K562 (cell line): ENCODE data around the gene LCN15. TPM values are rescaled to one million over a fixed set of nuclear protein-coding genes. Genes with fewer than 3 reads are reported as not detected.

Source experiments
- CEBPB ChIP-seq: fragments of 450-650 bp; IDR thresholded peaks from 2 replicates; pipeline ENCODE4 v1.6.1; 2016; ENCODE audit warnings: missing genetic modification characterization, missing compliant biosample characterization
- CHCHD3 ChIP-seq: fragments of 250-450 bp; sonication (Bioruptor Pico); IDR thresholded peaks from 2 replicates; pipeline ENCODE4 v2.1.2; 2022; ENCODE audit warnings: mild to moderate bottlenecking
- DDX20 ChIP-seq: fragments of 450-650 bp; IDR thresholded peaks from 2 replicates; pipeline ENCODE4 v1.6.1; 2016; ENCODE audit warnings: missing genetic modification characterization, low read depth, mild to moderate bottlenecking, missing compliant biosample characterization, moderate library complexity
- FIP1L1 ChIP-seq: fragments of 200-400 bp; formaldehyde crosslinking; IDR thresholded peaks from 2 replicates; pipeline ENCODE4 v1.6.1; 2018; ENCODE audit warnings: mild to moderate bottlenecking, low read depth, low read length; ENCODE audit not compliant: poor library complexity, severe bottlenecking
- HNRNPLL ChIP-seq: fragments of 200-400 bp; formaldehyde crosslinking; IDR thresholded peaks from 2 replicates; pipeline ENCODE4 v1.6.1; 2017; ENCODE audit warnings: low read length, low read depth, mild to moderate bottlenecking; ENCODE audit not compliant: poor library complexity, severe bottlenecking
- ILF3 ChIP-seq: fragments of 450-650 bp; IDR thresholded peaks from 2 replicates; pipeline ENCODE4 v1.6.1; 2018; ENCODE audit warnings: antibody characterized with exemption, mild to moderate bottlenecking, moderate library complexity, borderline replicate concordance
- L3MBTL2 ChIP-seq: fragments of 450-650 bp; IDR thresholded peaks from 2 replicates; pipeline ENCODE4 v1.6.1; 2016; ENCODE audit warnings: mild to moderate bottlenecking, moderate library complexity
- MBD2 ChIP-seq: sonication (generic); IDR thresholded peaks from 2 replicates; pipeline ENCODE4 v1.6.1; 2016; ENCODE audit warnings: low read depth, borderline replicate concordance
- NCOA2 ChIP-seq, 2 experiments: fragments of 450-650 bp; IDR thresholded peaks; 2 replicates each; pipeline ENCODE4 v1.6.1; 2018; ENCODE audit warnings: mild to moderate bottlenecking in 2 of 2, moderate library complexity in 1 of 2; ENCODE audit not compliant: partially characterized antibody in 2 of 2
- OTX1 ChIP-seq: fragments of 450-650 bp; formaldehyde crosslinking; IDR thresholded peaks from 2 replicates; pipeline ENCODE4 v1.4.0; 2022; ENCODE audit warnings: mild to moderate bottlenecking
- PHF21A ChIP-seq: fragments of 450-650 bp; IDR thresholded peaks from 2 replicates; pipeline ENCODE4 v1.6.1; 2017; ENCODE audit warnings: low read depth, borderline replicate concordance
- PML ChIP-seq: IDR thresholded peaks from 2 replicates; pipeline ENCODE4 v1.6.1; 2012; ENCODE audit warnings: low read length, inconsistent platforms
- PURB ChIP-seq: sonication (generic); formaldehyde crosslinking; IDR thresholded peaks from 2 replicates; pipeline ENCODE4 v1.9.0; 2021; ENCODE audit warnings: low read depth, mild to moderate bottlenecking, missing genetic modification reagents
- RBFOX2 ChIP-seq: fragments of 200-400 bp; formaldehyde crosslinking; IDR thresholded peaks from 2 replicates; pipeline ENCODE4 v1.6.1; 2017; ENCODE audit warnings: low read depth, mild to moderate bottlenecking, low read length, moderate library complexity
- TARDBP ChIP-seq: fragments of 450-650 bp; IDR thresholded peaks from 2 replicates; pipeline ENCODE4 v1.6.1; 2016
- TBP ChIP-seq: optimal IDR thresholded peaks from 2 replicates; pipeline ENCODE3; 2011; ENCODE audit warnings: low read depth, low read length, improper control_type of control experiment
- XRCC3 ChIP-seq: fragments of 450-650 bp; IDR thresholded peaks from 2 replicates; pipeline ENCODE4 v1.6.1; 2017; ENCODE audit warnings: mild to moderate bottlenecking, moderate library complexity
- ZFX ChIP-seq: sonication (generic); formaldehyde crosslinking; IDR thresholded peaks from 2 replicates; pipeline ENCODE4 v1.8.0; 2022; ENCODE audit warnings: mild to moderate bottlenecking, missing genetic modification reagents, moderate library complexity
- ZNF57 ChIP-seq: fragments of 450-650 bp; formaldehyde crosslinking; IDR thresholded peaks from 2 replicates; pipeline ENCODE4 v1.4.0; 2020; ENCODE audit warnings: mild to moderate bottlenecking, moderate library complexity
- polyA plus RNA-seq, 8 experiments: library from polyadenylated mRNA; depleted of rRNA in 4 of 8; stranded (reverse) in 5 of 8; unstranded in 3 of 8; fragments of >200 nt; fragmentation: Nextera tagmentation in 2 of 8; fragmentation: Illumina TruSeq in 1 of 8; extraction: Ambion mirVana in 2 of 8; extraction: Trizol in 1 of 8; gene quantifications; 2 replicates each; pipeline versions ENCODE4 v1.2.1 to v1.2.3, GENCODE V29; 2011 to 2014; ENCODE audit warnings: inconsistent platforms in 1 of 8, missing spikeins in 1 of 8
- total RNA-seq, 7 experiments: library from RNA; depleted of rRNA in 6 of 7; stranded (reverse); fragments of >200 nt in 6 of 7; fragmentation: Illumina TruSeq in 2 of 7; extraction: Trizol in 2 of 7; gene quantifications; 2 replicates each; pipeline versions ENCODE4 v1.2.1 to v1.2.3, GENCODE V29; 2011 to 2021; ENCODE audit warnings: low replicate concordance in 1 of 7
- TF ChIP-seq, protein P1 (sequence below): fragments of 450-650 bp; IDR thresholded peaks from 2 replicates; pipeline ENCODE4 v1.6.1; 2018; ENCODE audit warnings: mild to moderate bottlenecking, low read depth; ENCODE audit not compliant: partially characterized antibody
- TF ChIP-seq, protein P2 (sequence below): fragments of 150-350 bp; conservative IDR thresholded peaks from 2 replicates; pipeline ENCODE4 v1.6.1; 2014; ENCODE audit warnings: low read length
- TF ChIP-seq, protein P3 (sequence below): fragments of 250-450 bp; sonication (Bioruptor Pico); IDR thresholded peaks from 2 replicates; pipeline ENCODE4 v1.5.0; 2021
- TF ChIP-seq, protein P4 (sequence below): sonication (generic); formaldehyde crosslinking; IDR thresholded peaks from 2 replicates; pipeline ENCODE4 v1.8.0; 2022; ENCODE audit warnings: missing genetic modification reagents, mild to moderate bottlenecking, borderline replicate concordance
- TF ChIP-seq, protein P5 (sequence below): sonication (generic); formaldehyde crosslinking; IDR thresholded peaks from 2 replicates; pipeline ENCODE4 v1.8.0; 2022; ENCODE audit warnings: mild to moderate bottlenecking, missing genetic modification reagents

LCN15 gene
- total and polyA plus RNA-seq, 9 of the 15 experiments (the other 6 are each of a cell fraction or from before 2014, with no cell fraction given) = 0.66 TPM; not detected in 8

DNA sequence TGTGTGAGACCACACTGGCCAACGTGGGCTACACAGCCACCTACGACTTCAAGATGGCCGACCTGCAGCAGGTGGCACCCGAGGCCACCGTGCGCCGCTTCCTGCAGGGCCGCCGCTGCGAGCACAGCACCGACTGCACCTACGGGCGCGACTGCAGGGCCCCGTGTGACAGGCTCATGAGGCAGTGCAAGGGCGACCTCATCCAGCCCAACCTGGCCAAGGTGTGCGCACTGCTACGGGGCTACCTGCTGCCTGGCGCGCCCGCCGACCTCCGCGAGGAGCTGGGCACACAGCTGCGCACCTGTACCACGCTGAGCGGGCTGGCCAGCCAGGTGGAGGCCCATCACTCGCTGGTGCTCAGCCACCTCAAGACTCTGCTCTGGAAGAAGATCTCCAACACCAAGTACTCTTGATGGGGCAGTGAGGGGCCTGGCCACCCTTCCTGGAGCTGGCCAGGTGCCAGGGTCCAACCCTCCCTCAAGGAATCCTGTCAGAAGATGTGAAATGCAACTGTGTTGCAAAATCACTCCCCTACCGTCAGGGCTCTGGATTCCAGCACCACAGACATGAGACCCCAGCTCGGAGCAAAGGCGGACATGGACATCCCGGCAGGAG lies 40.8 kb downstream of the LCN15 start (continued):
- TF ChIP-seq ZNF57 (CRISPR knock-in tag) (no peak), XRCC3 (no peak), L3MBTL2 (no peak), MBD2 (no peak), PML (no peak; the same call in 1 of the 2 replicates), TARDBP (no peak), HNRNPLL (no peak), PHF21A (no peak), FIP1L1 (peak; percentile 90), CEBPB (tag) (peak; percentile 37; the same call in 1 of the 2 replicates), ILF3 (0 out of 2 replicates have a peak, but pooled peaks have one; percentile 10), ZFX (CRISPR knock-in tag) (no peak), TBP (no peak), NCOA2 (IDR thresholded peaks at IDR 0.05; ENCODE audit: partially characterized antibody in 2 of 2) (no peak), CHCHD3 (CRISPR knock-in tag) (no peak), OTX1 (no peak), RBFOX2 (peak; percentile 61), DDX20 (no peak), PURB (no peak)
- TF ChIP-seq, protein P1, sequence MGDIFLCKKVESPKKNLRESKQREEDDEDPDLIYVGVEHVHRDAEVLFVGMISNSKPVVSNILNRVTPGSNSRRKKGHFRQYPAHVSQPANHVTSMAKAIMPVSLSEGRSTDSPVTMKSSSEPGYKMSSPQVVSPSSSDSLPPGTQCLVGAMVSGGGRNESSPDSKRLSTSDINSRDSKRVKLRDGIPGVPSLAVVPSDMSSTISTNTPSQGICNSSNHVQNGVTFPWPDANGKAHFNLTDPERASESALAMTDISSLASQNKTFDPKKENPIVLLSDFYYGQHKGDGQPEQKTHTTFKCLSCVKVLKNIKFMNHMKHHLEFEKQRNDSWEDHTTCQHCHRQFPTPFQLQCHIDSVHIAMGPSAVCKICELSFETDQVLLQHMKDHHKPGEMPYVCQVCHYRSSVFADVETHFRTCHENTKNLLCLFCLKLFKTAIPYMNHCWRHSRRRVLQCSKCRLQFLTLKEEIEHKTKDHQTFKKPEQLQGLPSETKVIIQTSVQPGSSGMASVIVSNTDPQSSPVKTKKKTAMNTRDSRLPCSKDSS = no peak
- TF ChIP-seq, protein P2, sequence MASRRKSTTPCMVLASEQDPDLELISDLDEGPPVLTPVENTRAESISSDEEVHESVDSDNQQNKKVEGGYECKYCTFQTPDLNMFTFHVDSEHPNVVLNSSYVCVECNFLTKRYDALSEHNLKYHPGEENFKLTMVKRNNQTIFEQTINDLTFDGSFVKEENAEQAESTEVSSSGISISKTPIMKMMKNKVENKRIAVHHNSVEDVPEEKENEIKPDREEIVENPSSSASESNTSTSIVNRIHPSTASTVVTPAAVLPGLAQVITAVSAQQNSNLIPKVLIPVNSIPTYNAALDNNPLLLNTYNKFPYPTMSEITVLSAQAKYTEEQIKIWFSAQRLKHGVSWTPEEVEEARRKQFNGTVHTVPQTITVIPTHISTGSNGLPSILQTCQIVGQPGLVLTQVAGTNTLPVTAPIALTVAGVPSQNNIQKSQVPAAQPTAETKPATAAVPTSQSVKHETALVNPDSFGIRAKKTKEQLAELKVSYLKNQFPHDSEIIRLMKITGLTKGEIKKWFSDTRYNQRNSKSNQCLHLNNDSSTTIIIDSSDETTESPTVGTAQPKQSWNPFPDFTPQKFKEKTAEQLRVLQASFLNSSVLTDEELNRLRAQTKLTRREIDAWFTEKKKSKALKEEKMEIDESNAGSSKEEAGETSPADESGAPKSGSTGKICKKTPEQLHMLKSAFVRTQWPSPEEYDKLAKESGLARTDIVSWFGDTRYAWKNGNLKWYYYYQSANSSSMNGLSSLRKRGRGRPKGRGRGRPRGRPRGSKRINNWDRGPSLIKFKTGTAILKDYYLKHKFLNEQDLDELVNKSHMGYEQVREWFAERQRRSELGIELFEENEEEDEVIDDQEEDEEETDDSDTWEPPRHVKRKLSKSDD = no peak
- TF ChIP-seq, protein P3, sequence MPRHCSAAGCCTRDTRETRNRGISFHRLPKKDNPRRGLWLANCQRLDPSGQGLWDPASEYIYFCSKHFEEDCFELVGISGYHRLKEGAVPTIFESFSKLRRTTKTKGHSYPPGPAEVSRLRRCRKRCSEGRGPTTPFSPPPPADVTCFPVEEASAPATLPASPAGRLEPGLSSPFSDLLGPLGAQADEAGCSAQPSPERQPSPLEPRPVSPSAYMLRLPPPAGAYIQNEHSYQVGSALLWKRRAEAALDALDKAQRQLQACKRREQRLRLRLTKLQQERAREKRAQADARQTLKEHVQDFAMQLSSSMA = no peak
- TF ChIP-seq, protein P4, sequence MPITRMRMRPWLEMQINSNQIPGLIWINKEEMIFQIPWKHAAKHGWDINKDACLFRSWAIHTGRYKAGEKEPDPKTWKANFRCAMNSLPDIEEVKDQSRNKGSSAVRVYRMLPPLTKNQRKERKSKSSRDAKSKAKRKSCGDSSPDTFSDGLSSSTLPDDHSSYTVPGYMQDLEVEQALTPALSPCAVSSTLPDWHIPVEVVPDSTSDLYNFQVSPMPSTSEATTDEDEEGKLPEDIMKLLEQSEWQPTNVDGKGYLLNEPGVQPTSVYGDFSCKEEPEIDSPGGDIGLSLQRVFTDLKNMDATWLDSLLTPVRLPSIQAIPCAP = no peak
- TF ChIP-seq, protein P5, sequence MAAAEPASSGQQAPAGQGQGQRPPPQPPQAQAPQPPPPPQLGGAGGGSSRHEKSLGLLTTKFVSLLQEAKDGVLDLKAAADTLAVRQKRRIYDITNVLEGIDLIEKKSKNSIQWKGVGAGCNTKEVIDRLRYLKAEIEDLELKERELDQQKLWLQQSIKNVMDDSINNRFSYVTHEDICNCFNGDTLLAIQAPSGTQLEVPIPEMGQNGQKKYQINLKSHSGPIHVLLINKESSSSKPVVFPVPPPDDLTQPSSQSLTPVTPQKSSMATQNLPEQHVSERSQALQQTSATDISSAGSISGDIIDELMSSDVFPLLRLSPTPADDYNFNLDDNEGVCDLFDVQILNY (CRISPR knock-in tag) = no peak
